ENCODE results near the gene HECW1.
"Not testable (repeated sequence)": the region's sequence is repeated elsewhere in the genome, so short reads cannot be mapped to it uniquely, and the experiment has no call there.

DNA sequence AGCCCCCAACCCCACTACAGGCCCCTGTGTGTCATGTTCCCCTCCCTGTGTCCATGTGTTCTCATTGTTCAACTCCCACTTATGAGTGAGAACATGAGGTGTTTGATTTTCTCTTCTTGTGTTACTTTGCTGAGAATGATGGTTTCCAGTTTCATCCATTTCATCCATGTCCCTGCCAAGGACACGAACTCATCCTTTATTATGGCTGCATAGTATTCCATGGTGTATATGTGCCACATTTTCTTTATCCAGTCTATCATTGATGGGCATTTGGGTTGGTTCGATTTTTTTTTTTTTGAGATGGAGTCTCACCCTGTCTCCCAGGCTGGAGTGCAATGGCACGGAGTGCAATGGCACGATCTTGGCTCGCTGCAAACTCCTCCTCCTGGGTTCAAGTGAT lies 373.6 kb downstream of the HECW1 start:
- not testable (repeated sequence) for TF ChIP-seq FOXK2 (IDR thresholded peaks at IDR 0.05); SP1 (IDR thresholded peaks at IDR 0.05); TARDBP (IDR thresholded peaks at IDR 0.05); LEF1 (IDR thresholded peaks at IDR 0.05; ENCODE audit: borderline replicate concordance); BHLHE40 (IDR thresholded peaks at IDR 0.05; ENCODE audit: borderline replicate concordance); L3MBTL2 (conservative IDR thresholded peaks at IDR 0.05); ZNF384 (IDR thresholded peaks at IDR 0.05); HDGF (IDR thresholded peaks at IDR 0.05; ENCODE audit: borderline replicate concordance)
- TF ChIP-seq, protein P1, sequence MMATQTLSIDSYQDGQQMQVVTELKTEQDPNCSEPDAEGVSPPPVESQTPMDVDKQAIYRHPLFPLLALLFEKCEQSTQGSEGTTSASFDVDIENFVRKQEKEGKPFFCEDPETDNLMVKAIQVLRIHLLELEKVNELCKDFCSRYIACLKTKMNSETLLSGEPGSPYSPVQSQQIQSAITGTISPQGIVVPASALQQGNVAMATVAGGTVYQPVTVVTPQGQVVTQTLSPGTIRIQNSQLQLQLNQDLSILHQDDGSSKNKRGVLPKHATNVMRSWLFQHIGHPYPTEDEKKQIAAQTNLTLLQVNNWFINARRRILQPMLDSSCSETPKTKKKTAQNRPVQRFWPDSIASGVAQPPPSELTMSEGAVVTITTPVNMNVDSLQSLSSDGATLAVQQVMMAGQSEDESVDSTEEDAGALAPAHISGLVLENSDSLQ (IDR thresholded peaks at IDR 0.05): not testable (repeated sequence)

Measured in HEK293T (cell line).